ENCODE results near the gene BLM.

Gene BLM

GRCh38 chr15:90765966-90766365 lies 48.8 kb downstream of the BLM start:
- DNase-seq (ENCODE audit: insufficient read length, low spot score), result no peak
- no peak for FAIRE-seq

GRCh38 chr15:90769375-90769774 lies 52.2 kb downstream of the BLM start:
- DNase-seq (ENCODE audit: insufficient read length, low spot score) (no peak), FAIRE-seq (no peak)
- no peak for TF ChIP-seq POLR2A (IDR thresholded peaks at IDR 0.05; ENCODE audit: low read depth, low read length)

More at GRCh38 chr15:90765966-90766365, 48.8 kb downstream of the BLM start:
- no peak for TF ChIP-seq POLR2A (IDR thresholded peaks at IDR 0.05; ENCODE audit: low read depth, low read length)

DNA sequence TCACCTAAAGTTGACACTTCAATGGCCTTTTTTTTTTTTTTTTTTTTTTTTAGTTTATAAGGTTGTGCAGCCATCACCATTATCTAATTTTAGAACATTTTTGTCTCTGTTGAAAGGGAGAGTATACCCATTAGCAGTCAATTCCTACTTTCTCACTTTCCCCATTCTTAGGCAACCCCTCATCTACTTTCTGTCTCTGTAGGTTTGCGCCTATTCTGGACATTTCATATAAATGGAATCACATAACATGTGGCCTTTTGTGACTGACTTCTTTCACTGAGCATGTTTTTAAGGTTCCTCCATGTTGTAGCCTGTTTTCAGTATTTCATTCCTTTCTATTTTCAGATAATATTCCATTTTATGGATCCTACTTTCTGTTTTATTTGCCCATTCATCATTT lies 56.3 kb downstream of the BLM start:
- no peak for DNase-seq (ENCODE audit: insufficient read length, low spot score)
- FAIRE-seq, result no peak
- no peak for TF ChIP-seq POLR2A (IDR thresholded peaks at IDR 0.05; ENCODE audit: low read depth, low read length)

DNA sequence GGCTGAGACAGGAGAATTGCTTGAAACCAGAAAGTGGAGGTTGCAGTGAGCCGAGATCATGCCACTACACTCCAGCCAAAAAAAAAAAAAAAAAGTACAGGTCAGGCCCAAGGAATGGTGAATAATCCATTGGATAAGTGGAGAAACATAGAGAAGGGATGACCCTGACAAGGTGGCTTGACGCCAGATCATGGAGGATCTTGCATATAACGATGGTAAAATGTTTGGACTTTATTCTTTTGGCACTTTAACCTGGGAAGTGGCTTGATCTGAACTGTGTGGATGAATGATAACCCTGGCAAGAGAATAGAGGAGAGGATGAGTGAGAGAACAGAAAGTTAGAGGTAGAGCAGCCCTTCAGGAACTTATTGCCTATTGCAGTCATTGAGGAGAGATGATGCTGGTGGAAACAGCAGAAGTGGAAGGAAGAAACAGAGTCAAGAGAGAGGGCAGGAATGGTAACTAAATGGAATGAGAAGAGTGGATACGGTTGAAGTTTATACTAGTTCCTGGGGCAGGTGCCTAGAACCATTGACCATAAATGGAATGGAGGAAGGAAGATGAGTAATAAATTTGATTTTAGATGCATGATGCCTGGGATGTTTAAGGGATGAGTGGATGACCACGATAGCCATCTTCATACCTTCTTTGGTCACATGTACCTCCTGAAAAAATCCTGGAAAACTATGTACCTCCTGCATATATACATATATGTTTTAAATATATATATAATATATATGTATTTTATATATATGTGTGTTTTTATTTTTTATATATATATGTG lies 57.8 kb downstream of the BLM start:
- peak; percentile 33 for DNase-seq (ENCODE audit: insufficient read length, low spot score)
- FAIRE-seq, result peak; percentile 58
- TF ChIP-seq POLR2A (IDR thresholded peaks at IDR 0.05; ENCODE audit: low read depth, low read length), result no peak

DNA sequence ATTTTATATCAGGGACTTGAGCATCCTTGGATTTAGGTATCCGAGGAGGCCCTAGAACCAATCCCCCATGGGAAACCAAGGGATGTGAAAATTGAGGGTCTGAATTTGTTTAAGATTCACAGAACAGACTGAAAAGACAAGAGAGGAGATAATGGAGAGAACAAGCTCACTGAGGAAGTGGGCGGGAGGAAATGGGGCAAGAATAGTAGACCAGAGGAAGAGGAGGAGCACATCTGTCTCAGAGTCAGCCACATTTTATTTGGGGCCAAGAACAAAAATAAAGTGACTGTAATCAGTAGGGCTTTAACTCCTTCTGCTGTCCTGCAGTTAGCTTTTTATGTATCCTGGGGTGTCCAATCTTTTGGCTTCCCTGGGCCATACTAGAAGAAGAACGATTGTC lies 63.8 kb downstream of the BLM start:
- FAIRE-seq, result no peak
- TF ChIP-seq POLR2A (IDR thresholded peaks at IDR 0.05; ENCODE audit: low read depth, low read length), result no peak
- no peak for DNase-seq (ENCODE audit: insufficient read length, low spot score)

GRCh38 chr15:90782442-90782841 lies 65.3 kb downstream of the BLM start:
- no peak for FAIRE-seq
- DNase-seq (ENCODE audit: insufficient read length, low spot score), result no peak
- no peak for TF ChIP-seq POLR2A (IDR thresholded peaks at IDR 0.05; ENCODE audit: low read depth, low read length)

DNA sequence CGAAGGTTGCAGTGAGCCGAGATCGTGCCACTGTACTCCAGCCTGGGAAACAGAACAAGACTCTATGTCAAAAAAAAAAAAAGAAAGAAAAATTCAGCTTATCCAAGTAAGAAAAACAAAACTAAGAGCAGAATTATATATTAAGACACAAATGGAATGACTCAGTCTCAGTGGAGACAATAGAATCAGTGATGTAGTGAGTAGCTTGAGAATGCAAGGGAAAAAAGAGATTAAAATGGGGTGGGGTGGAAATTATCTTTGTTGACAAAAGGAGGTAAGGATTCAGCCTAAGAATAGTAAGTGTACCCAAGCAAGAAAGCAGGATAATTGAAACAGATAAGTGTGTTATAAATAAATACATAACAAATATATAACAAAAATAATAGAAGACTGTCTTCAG lies 70.7 kb downstream of the BLM start:
- no peak for TF ChIP-seq POLR2A (IDR thresholded peaks at IDR 0.05; ENCODE audit: low read depth, low read length)
- no peak for DNase-seq (ENCODE audit: insufficient read length, low spot score)
- no peak for FAIRE-seq

- FAIRE-seq (no peak), DNase-seq (ENCODE audit: insufficient read length, low spot score) (no peak)
- no peak for TF ChIP-seq POLR2A (IDR thresholded peaks at IDR 0.05; ENCODE audit: low read depth, low read length)
These were observed 72.3 kb downstream of the BLM start for GRCh38 chr15:90789462-90789861.

GRCh38 chr15:90790057-90790456 lies 72.9 kb downstream of the BLM start:
- FAIRE-seq (no peak), DNase-seq (ENCODE audit: insufficient read length, low spot score) (no peak)
- TF ChIP-seq POLR2A (IDR thresholded peaks at IDR 0.05; ENCODE audit: low read depth, low read length), result no peak

- no peak for FAIRE-seq
- DNase-seq (ENCODE audit: insufficient read length, low spot score), result no peak
- no peak for TF ChIP-seq POLR2A (IDR thresholded peaks at IDR 0.05; ENCODE audit: low read depth, low read length)
These were observed 73.4 kb downstream of the BLM start for GRCh38 chr15:90790561-90790960.

- TF ChIP-seq POLR2A (IDR thresholded peaks at IDR 0.05; ENCODE audit: low read depth, low read length), result no peak
- FAIRE-seq, result no peak
- no peak for DNase-seq (ENCODE audit: insufficient read length, low spot score)
These were observed 77.4 kb downstream of the BLM start for GRCh38 chr15:90794538-90794937.

DNA sequence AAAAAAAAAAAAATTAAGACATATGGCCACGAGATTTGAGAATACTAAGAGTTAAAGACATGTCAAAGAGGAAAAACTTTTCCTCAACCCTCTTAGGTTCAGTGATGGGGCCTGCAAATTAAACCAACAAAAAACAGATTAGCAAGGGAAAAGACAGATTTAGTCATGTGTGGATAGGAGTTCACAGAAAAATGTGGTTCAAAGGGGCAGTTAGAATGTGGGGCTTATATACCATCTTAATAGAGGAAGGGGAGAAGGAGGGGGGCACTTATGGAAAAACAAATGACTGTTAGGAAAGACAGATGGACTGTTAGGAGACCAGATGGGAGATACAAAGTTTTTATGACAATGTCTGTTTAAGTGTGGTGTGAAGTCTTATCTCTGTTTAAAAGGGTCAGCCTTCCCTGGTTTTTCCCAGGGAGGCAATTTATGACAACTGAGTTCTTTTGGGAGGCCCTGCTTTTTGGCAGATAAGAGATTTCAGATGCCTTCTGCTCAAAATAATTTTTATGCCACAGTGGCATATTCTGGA lies 82.6 kb downstream of the BLM start:
- FAIRE-seq (no peak), DNase-seq (ENCODE audit: insufficient read length, low spot score) (no peak)
- no peak for TF ChIP-seq POLR2A (IDR thresholded peaks at IDR 0.05; ENCODE audit: low read depth, low read length)

DNA sequence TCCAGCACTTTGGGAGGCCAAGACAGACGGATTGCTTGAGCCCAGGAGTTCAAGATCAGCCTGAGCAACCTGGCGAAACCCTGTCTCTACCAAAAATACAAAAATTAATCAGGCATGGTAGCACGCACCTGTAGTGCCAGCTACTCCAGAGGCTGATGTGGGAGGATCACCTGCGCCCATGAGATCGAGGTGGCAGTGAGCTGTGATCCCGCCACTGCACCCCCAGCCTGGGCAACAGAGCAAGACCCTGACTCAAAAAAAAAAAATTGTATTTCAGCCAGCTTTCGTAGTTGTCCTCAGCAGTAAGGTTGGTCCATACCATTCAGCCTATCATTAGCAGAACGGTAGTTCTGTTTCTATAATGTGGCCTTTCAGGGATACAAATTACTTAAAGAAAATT lies 84.7 kb downstream of the BLM start:
- DNase-seq (ENCODE audit: insufficient read length, low spot score), result no peak
- FAIRE-seq, result no peak
- TF ChIP-seq POLR2A (IDR thresholded peaks at IDR 0.05; ENCODE audit: low read depth, low read length), result no peak

DNA sequence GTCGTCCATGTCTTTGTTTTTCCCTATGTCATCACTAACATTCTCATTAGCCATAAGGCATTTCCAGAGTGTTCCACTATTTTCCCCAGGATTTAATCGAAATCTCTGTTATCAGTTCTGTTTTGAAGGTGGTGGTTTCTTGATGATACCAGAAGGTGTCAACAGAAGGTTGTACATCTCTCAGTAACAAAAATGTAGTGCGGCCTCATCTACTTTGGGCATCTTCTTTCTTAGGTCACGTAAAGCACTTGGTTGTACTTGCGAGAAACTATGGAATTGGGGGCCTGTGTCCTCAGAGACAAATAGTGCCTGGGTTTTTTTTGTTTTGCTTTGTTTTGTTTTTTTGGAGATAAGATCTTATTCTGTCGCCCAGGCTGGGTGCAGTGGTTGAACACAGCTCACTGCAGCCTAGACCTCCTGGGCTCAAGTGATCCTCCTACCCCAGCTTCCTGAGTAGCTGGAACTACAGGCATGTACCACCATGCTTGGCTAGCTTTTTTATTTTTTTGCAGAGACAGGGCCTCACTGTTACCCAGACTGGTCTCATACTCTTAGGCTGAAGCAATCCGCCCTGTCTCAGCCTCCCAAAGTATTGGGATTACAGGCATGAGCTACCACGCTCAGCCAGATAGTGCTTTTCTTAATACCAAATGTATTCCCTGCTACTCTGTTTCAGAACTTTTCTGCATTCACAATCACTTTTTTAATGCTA lies 90.1 kb downstream of the BLM start:
- DNase-seq (ENCODE audit: insufficient read length, low spot score), result no peak
- no peak for FAIRE-seq
- no peak for TF ChIP-seq POLR2A (IDR thresholded peaks at IDR 0.05; ENCODE audit: low read depth, low read length)

DNA sequence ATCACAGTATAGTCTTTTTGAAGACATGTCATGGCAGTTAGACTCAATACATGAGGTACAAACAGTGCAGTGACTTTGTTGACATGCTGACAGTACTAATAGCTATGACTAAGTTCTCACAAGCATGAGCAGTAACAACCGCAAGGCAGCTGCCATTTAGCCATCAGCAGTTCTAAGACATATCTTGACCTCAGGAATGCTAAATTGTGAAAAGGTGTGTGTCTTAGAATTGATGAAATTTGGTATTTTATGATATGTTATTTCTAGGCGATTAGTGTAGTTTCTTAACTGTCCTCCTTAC lies 90.6 kb downstream of the BLM start:
- no peak for TF ChIP-seq POLR2A (IDR thresholded peaks at IDR 0.05; ENCODE audit: low read depth, low read length)
- DNase-seq (ENCODE audit: insufficient read length, low spot score) (no peak), FAIRE-seq (no peak)
